Stimulated activated CD8-positive, alpha-beta memory T cell treated with anti-CD3 and anti-CD28 coated beads, Interleukin-7, amount 100 ng/mL, for 4 hours (primary cell): ENCODE measurements around the gene PYCARD.
"Not testable (repeated sequence)": the region's sequence is repeated elsewhere in the genome, so short reads cannot be mapped to it uniquely, and the experiment has no call there.

Experiments
- DNase-seq, 2 donors: peaks; one replicate each; pipeline ENCODE4 v3.0.0-alpha.2; 2020; ENCODE audit warnings: low read depth in 2 of 2

Gene PYCARD

GRCh38 chr16:31202414-31203375 lies at the start of gene PYCARD:
Gene PYCARD (minus strand): TSS chr16:31202760. CDS start chr16:31202690, 70 bp downstream.
- no peak for DNase-seq

- no peak for DNase-seq
Measured at GRCh38 chr16:31251435-31251834, 48.9 kb upstream of the PYCARD start.

- no peak for DNase-seq
Measured at GRCh38 chr16:31250782-31251384, 48.3 kb upstream of the PYCARD start.

- DNase-seq: no peak
Measured at GRCh38 chr16:31248344-31248743, 45.8 kb upstream of the PYCARD start.

- no peak for DNase-seq
Measured at GRCh38 chr16:31246296-31246695, 43.7 kb upstream of the PYCARD start.

- not testable (repeated sequence) for DNase-seq
Measured at GRCh38 chr16:31245598-31245997, 43.0 kb upstream of the PYCARD start.

DNA sequence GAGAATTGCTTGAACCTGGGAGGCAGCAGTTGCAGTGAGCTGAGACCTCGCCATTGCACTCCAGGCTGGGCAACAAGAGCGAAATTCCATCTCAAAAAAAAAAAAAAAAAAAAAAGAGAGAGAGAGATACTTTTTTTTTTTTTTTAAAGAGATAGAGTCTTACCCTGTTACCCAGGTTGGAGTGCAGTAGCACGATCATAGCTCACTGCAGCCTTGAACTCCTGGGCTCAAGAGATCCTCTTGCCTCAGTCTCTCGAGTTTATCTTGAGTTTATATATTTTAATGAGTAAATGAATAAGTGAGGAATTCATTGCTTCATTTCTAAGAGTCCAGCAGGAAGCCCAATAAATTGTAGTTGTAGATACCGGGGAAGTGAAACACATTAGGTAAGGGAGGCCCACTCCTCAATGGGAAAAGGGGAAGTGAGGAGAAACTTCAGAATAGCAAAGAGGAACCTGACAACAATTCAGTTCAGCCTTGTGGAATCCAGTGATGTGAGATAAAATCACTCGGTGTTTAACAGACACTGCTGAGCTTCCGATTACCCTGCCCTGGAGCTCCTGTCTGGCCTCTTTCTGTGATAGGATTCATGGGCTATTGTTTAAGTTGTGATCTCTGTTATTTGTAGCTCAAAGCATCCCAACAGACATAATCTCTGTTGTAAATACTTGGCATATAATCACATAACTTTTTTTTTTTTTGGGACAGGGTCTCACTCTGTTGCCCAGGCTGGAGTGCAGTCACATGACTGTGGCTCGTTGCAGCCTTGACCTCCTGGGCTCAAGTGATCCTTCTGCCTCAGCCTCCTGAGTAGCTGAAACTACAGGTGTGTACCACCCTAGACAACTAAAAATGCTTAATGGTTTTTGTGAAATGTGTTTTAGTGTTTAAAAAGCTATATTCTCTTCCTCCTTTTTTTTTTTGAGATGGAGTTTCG lies 41.4 kb upstream of the PYCARD start:
- no peak for DNase-seq

GRCh38 chr16:31242206-31242605 lies 39.6 kb upstream of the PYCARD start:
- no peak for DNase-seq

DNA sequence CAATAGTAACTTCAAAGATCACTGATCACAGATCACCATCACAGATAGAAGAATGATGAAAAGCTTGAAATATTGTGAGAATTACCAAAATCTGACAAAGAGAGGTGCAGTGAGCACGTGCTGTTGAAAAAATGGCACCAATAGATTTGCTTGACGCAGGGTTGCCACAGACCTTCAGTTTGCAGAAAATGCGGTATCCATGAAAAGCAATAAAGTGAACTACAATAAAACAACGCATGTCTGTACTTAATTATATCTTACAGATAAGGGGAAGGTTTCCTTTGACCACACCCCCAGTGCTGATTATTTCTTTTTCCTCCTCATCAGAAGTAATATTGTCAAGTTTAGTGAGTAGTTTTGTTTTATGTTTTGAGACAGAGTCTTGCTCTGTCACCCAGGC lies 35.5 kb upstream of the PYCARD start:
- no peak for DNase-seq

GRCh38 chr16:31229501-31229900 lies 26.9 kb upstream of the PYCARD start:
- no peak for DNase-seq

DNA sequence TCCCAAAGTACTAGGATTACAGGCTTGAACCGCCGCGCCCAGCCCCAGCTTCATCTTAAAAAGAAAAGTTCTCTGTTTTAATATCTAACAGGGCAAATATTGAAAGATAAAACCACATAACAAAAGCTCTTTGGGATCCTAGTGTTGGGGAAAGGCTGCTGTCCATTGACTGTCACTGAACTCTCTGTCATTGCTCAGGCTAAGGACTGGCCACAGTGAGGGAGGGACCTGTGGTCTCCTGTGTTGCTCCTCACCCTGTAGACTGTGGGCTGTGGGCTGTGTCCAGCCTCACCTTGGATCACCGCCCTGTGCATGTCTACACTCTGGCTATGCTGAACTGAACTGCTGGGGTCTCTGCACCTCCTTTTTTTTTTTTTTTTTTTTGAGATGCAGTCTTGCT lies 25.6 kb upstream of the PYCARD start:
- no peak for DNase-seq

GRCh38 chr16:31225193-31225592 lies 22.6 kb upstream of the PYCARD start:
- DNase-seq: no peak

DNA sequence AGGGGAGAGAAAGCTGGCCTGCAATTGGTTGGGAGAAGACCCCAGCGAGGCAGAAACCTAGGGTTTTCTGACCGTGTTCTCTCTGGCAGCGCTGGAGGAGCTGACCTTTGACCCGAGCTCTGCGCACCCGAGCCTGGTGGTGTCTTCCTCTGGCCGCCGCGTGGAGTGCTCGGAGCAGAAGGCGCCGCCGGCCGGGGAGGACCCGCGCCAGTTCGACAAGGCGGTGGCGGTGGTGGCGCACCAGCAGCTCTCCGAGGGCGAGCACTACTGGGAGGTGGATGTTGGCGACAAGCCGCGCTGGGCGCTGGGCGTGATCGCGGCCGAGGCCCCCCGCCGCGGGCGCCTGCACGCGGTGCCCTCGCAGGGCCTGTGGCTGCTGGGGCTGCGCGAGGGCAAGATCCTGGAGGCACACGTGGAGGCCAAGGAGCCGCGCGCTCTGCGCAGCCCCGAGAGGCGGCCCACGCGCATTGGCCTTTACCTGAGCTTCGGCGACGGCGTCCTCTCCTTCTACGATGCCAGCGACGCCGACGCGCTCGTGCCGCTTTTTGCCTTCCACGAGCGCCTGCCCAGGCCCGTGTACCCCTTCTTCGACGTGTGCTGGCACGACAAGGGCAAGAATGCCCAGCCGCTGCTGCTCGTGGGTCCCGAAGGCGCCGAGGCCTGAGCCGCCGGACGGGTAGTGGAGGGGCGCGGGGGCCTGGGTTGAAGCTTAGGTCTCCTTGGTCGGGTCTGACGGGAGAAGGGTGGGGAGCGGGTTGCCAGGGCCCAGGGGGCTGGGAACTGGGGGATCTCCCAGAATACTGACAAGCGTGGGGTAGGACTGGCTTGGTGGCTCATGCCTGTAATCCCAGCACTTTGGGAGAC lies 21.8 kb upstream of the PYCARD start:
- DNase-seq: no peak

DNA sequence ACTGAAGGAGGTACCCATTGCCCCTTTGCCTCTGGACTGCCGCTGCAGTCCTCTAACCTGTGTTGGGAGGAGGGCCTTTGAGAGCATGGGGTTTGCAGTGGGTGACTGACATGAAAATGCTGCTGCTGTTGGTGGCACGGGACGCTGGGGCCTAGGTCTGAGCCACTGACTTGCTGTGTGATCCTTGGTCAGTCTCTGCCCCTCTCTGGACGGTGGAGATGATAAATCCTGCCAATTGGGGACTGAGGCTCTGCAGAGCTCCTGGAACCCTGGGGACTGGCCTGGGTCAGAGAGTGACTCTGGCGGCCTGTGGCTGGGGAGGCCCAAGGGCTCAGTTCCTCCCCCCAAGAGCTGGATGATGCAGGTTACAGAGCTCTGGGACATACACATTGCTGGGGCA lies 20.5 kb upstream of the PYCARD start:
- DNase-seq: no peak

- no peak for DNase-seq
Measured at GRCh38 chr16:31221357-31222160, 19.0 kb upstream of the PYCARD start.

GRCh38 chr16:31219154-31219741 lies 16.7 kb upstream of the PYCARD start:
- no peak for DNase-seq

- no peak for DNase-seq
Measured at GRCh38 chr16:31217136-31217530, 14.6 kb upstream of the PYCARD start.

DNA sequence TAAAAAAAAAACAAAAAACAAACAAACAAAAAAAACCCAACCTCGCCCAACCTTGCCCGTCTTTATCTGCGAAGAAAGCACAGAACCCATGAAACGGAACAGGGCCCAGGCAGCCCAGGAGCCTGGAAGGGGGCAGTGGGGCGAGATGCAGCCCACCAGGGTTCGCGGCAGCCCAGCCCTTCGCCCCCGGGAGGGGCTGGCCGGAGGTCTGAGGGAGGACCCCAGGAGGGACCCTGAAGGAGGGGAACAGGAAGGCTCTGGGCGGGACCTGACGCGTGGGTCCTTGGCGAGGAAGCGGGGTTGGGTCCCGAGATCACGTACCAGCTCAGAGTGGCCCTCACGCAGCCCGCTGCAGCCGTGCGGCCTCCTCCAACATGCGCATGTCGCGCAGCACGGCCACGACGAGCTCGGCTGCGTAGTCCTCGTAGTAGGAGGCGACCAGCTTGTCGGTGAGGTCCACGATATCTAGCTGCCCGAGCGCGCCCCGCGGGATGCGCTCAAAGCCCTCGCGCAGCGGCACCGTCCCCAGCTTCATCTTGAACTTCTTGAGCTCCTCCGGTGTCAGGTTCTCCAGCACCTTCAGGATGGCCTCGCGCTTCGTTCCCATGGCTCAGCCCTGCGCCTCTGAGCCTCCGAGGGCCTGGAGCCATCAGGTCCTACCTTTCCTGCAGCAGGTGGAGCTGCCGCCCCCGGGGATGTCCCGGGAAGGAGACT lies 14.0 kb upstream of the PYCARD start, which contains the start of gene PYDC1:
TSS of gene PYDC1 (minus strand) at position 714 of the 714 bp plus-strand sequence. CDS start at position 607, 107 bp downstream.
- no peak for DNase-seq
